HL-60 (cell line): Measurements from ENCODE around the gene NFATC1.
"Not testable (repeated sequence)": the region's sequence is repeated elsewhere in the genome, so short reads cannot be mapped to it uniquely, and the experiment has no call there.

Source experiments
- DNase-seq, 2 experiments: peaks; one replicate each; pipeline ENCODE4 v3.0.0-alpha.2; 2010 to 2020; ENCODE audit warnings: low read depth in 1 of 2, low spot score in 1 of 2
- H3K27ac ChIP-seq: fragments of 250-450 bp; sonication (Bioruptor Pico); replicated peaks from 2 replicates; pipeline ENCODE4 v1.5.1; 2020; ENCODE audit warnings: mild to moderate bottlenecking, moderate library complexity
- H3K27me3 ChIP-seq: fragments of 250-450 bp; sonication (Bioruptor Pico); 2 replicates; pipeline ENCODE4 v1.5.1; 2021; ENCODE audit warnings: mild to moderate bottlenecking, moderate library complexity; ENCODE audit not compliant: insufficient read depth, poor library complexity, severe bottlenecking
- H3K4me3 ChIP-seq: replicated peaks from 2 replicates; pipeline ENCODE4 v1.5.1; 2011; ENCODE audit warnings: mild to moderate bottlenecking, control low read depth, low read length; ENCODE audit not compliant: insufficient read depth
- CTCF ChIP-seq: IDR thresholded peaks from one replicate; pipeline ENCODE4 v1.5.1; 2011; ENCODE audit warnings: low read length, control low read depth, inconsistent platforms; ENCODE audit not compliant: insufficient read depth
- GABPA ChIP-seq: IDR thresholded peaks from 2 replicates; pipeline ENCODE4 v1.6.1; 2012; ENCODE audit warnings: low read depth
- POLR2AphosphoS5 ChIP-seq: IDR thresholded peaks from 2 replicates; pipeline ENCODE4 v1.6.1; 2012; ENCODE audit warnings: low read depth
- REST ChIP-seq: IDR thresholded peaks from 2 replicates; pipeline ENCODE4 v1.6.1; 2012; ENCODE audit warnings: low read depth; ENCODE audit not compliant: insufficient replicate concordance
- SPI1 ChIP-seq: IDR thresholded peaks from 2 replicates; pipeline ENCODE4 v1.6.1; 2012; ENCODE audit warnings: low read depth, mild to moderate bottlenecking, borderline replicate concordance

NFATC1 gene

GRCh38 chr18:79373736-79374135 is 22.0 kb upstream of the NFATC1 start:
- DNase-seq, result no peak
- no peak for TF ChIP-seq REST
- no peak for TF ChIP-seq GABPA
- no peak for TF ChIP-seq SPI1
- TF ChIP-seq POLR2AphosphoS5, result no peak
- H3K27ac ChIP-seq, result no peak overlapping the region
- no peak overlapping the region for H3K4me3 ChIP-seq
- no peaks in the 10 kb centered on the region for H3K27me3 ChIP-seq

GRCh38 chr18:79374408-79375171 is 21.1 kb upstream of the NFATC1 start:
- no peaks in the 10 kb centered on the region for H3K27me3 ChIP-seq
- H3K27ac ChIP-seq, result no peak overlapping the region
- H3K4me3 ChIP-seq, result no peak overlapping the region
- no peak for DNase-seq
- TF ChIP-seq GABPA (no peak), REST (no peak), POLR2AphosphoS5 (no peak), CTCF (no peak), SPI1 (no peak)

- DNase-seq, result no peak
- Histone ChIP-seq H3K4me3 (no peak overlapping the region), H3K27ac (no peak overlapping the region), H3K27me3 (no peaks in the 10 kb centered on the region)
- TF ChIP-seq CTCF (no peak), SPI1 (no peak), GABPA (no peak), REST (no peak), POLR2AphosphoS5 (no peak)
Measured at GRCh38 chr18:79375441-79376154, 20.1 kb upstream of the NFATC1 start.

- not testable (repeated sequence) for H3K27me3 ChIP-seq, DNase-seq, H3K4me3 ChIP-seq, H3K27ac ChIP-seq
Measured at GRCh38 chr18:79376661-79377060, 19.1 kb upstream of the NFATC1 start.
